ACHN (cell line): ENCODE results near the gene HSF2BP.
"Not testable (repeated sequence)": the region's sequence is repeated elsewhere in the genome, so short reads cannot be mapped to it uniquely, and the experiment has no call there.

Experiments
- DNase-seq: peaks from one replicate; pipeline ENCODE4 v3.0.0-alpha.2; 2015
- in situ Hi-C: cut with HindIII; loops from 2 replicates; pipeline ENCODE4 v1.10.0; 2017; ENCODE audit warnings: low sequenced_read_pairs, low pct_ligation_motif_present, low pct_unique_long_range_greater_than_20kb

The HSF2BP gene

DNA sequence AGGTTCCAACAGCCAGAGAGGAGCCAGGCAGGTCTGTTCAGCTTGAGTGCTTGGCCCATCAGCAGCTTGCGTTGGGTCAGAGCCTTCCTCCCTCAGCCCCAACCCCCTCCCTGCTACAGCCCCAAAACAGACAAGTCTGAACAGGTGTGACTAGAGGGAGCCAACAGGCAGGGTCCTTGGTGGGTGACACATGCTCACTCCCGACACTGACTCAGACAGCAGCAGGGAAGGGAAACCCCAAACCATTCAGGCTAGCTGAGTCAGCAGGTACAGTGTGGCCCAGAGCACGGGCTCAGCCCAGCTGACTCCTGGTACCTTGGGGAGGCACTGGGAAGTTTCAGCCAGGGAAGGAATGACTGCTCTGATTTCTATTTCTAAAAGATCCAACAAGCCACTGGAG, 148.6 kb downstream of the HSF2BP start:
- DNase-seq, in situ Hi-C loops: not testable (repeated sequence)

DNA sequence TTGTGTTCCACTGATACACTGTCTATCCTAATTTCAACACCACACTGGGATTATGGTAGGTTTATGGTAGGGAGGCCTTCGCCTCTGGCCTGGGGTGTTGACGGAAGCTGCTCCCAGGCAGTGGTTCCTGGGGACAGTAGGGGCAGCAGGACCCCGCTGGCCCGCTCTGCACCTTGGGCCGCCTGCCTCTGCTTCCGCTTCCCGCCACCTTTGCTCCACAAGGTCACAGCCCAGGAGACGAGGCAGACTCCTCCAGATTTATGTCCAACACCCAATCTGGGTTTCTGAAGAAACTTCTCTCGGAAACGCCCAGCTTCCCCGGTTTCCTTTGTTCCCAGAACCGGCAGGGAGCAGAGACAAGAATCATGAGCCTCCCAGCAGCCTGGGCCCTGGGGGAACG, 155.4 kb downstream of the HSF2BP start:
- in situ Hi-C loops, DNase-seq: not testable (repeated sequence)

DNA sequence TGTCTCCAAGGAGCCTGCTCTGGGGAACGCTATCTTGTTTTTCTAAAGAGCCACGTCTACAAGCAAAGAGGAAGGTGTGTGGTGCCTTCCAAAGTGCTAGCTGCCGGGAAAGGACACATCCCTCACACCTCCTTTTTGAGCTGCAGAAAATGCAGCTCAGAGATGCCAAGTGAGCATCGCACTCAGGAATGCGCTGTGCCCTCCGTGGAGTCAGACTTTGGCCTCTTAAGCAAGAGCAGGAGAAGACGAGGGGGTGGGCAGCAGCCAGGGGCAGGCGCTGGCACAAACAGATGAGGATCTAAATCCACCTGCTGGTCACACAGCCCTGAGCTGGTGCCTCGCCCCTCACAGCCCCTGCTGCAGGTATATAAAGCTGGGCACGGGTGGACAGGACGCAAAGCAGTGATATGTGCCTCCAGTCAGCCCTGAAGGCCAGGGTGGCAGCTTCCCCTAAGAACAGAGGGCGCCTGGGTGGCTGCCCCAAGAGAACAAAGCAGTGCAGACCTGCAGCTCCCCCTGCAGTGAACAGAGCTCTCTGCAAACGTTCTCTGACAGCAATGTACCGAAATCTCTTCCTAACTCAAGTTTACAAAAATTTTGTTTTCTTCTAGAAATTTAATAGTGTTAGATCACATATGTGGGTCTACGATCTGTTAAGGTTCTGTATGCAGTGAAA, 156.1 kb downstream of the HSF2BP start:
- in situ Hi-C loops, result not testable (repeated sequence)

DNA sequence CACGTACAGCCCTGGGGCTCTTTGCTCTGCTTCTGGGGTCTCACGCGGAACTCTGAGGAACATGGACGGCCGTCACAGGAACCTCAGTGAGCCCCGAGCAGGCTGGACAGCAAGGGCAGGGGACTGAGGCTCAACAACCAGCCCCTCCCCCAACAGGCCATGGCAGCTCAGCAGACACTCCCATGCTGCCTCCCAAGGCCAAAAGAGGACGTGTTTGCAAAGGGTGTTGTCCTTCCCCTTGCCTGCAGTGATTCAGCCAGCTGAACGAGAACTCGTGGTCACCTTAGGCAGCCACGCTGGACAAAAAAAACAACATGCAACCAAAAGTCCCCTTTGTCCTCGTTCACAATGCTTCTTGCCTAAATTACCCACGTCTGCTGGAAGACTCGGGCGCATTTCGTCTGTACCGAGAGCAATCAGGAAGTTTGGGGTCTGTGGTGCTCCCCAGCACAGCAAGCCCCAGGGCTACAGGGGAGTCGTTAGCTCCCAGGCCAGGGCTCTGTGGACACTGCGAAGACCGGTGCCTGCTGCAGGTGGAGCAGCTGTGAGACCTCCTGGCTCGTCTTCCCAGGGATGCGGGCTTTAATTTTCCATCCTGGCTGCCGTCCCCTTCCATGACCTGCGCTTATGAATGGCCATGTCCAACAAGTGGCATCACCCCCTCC, 156.7 kb downstream of the HSF2BP start:
- in situ Hi-C loops, DNase-seq: not testable (repeated sequence)

More for the DNA sequence above, 156.1 kb downstream of the HSF2BP start:
- DNase-seq, result not testable (repeated sequence)

DNA sequence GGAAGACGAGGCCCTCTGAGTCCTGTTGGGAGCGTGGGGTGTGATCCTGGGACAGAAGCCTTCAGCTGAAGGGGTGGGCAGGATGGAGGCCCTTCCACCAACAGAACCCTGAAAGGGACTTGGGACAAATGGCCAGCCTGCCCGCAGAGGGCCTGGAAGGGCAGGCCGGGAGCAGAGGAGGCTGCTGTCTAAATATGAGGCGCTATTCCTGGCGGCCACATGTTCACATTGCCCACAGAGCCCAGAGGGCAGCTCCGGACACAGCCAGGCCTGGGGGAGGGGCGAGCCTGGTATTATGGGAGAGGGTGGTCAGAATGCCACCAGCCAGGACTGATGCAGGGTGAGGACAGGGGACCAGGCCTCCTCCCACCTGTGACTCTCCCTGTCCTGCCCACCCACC, 160.4 kb downstream of the HSF2BP start:
- in situ Hi-C loops, result not testable (repeated sequence)

DNA sequence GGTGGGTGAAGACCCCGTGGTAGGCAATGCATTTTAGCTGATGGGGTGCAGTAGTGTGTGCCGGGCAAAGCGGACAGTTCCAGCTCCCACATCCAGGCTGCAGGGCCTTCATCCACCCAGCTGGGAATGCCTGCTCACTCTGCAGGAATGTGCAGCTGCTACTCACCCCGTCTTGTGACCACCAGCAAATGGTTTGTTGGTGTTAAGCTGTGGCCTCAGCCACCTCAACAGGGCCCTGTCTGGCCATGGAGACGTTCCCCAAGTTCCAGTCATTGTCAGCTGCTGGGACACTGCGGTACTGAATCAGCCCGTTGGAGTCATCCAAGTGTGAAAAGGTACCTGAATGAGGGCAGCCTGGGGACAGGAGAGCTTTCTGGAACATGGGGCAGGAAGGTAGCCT, 161.2 kb downstream of the HSF2BP start:
- in situ Hi-C loops, DNase-seq: not testable (repeated sequence)

More for the DNA sequence above, 160.4 kb downstream of the HSF2BP start:
- DNase-seq, result not testable (repeated sequence)

DNA sequence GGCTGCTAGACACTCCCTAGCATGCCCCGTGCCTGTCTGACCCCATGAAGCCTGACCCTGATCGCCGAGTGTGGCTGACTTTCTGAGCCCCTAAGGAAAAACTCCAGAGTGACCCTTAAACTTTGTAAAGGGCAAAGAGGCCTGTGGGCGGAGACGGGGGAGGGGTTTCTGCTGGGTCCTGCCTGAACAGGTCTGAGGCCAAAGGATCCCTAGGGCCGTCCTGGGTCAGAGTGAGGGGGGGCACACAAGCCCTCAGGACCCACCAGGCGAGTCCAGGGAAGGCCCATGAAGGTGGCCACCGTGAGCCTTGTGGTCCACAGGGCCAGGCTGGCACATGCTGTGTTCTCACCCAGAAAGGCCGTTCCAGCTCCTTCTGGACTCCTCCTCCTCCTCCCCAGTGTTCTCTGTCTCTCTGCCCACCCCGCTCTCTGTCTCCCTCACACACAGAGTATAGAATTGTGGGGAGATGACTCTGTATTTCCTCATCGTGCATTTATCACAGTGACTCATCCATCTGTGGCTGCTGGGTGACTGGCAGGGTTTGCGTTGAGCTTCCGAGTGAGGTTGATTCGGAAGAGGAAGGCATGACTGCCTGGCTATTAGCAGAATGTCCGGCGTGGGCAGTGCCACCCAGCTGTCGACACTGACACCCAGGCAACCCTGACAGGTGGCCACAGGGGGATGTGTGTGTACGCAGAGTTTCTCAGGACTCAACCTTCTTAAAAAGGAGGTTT, 164.8 kb downstream of the HSF2BP start:
- in situ Hi-C loops, DNase-seq: not testable (repeated sequence)

DNA sequence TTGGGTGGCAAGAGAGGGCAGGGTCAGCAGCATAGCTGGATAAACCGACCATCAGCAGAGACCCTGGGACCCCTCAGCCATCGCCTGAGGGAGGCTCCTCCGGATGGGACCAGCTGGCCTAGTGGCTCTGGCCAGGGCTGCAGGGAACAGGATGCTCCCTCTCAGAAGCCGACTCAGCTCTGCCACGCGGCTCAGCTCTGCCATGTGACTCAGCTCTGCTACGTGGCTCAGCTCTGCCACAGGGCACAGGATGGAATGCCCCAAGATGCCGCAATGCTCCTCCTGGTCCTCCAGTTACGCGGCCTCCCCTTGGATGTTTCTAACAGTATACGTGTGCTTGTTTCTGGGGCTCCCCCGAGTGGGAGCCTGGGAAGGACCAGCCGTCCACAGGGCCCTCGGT, 165.8 kb downstream of the HSF2BP start:
- in situ Hi-C loops, DNase-seq: not testable (repeated sequence)

DNA sequence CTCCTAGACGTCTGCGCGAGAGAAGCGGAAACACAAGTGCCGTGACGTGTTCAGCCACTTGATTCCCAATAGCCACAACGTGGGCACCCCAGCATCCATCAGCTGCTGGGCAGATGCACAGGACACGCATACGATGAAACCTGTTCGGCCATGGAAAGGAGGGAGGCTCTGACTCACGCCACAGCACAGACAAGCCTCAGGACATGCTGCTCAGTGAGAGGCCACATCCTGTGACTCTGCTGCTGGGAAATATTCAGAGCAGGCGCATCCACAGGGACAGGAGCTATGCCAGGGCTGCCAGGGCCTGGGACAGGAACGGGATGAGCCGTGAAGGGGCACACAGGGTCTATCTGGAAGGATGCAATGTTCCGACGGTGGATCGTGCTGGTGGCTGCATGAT, 171.1 kb downstream of the HSF2BP start:
- in situ Hi-C loops, DNase-seq: not testable (repeated sequence)

DNA sequence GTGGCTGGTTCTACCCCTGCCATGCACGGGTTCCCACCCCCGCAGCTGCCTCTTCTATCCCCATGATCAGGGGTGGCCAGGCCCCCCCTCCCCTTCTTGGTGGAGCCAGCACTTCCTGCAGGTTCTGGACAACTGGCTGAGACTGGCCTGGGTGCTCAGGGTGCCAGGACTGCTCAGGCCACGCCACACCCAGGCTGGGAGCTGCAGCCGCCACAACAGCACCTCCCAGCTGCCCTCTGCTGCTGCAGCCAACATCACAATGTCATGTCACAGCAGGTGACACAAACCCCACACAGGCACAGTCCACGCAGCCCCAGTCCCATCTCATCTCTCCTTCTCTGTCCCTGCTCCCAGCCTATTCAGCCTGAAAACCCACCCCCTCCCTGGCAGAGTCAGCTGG, 173.2 kb downstream of the HSF2BP start:
- in situ Hi-C loops, DNase-seq: not testable (repeated sequence)

DNA sequence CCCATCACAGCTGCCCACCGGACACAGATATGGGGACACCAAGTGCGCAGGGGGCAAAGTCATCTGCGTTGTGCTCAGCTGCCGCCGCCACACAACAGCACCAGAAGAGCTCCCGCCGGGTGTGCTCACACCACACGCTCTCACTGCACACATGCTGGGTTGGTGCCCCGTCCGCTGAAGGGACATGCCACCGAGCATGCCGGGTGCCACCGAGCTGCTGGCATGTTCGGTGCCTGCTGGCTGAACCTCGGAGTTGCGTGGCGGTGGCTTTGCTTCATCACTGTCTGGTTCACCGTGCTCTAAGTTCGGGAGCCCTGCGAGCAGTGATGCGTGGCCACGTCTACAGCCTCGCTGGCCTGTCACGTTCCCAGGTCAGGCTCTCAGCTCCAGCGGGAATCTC, 174.3 kb downstream of the HSF2BP start:
- in situ Hi-C loops, DNase-seq: not testable (repeated sequence)

DNA sequence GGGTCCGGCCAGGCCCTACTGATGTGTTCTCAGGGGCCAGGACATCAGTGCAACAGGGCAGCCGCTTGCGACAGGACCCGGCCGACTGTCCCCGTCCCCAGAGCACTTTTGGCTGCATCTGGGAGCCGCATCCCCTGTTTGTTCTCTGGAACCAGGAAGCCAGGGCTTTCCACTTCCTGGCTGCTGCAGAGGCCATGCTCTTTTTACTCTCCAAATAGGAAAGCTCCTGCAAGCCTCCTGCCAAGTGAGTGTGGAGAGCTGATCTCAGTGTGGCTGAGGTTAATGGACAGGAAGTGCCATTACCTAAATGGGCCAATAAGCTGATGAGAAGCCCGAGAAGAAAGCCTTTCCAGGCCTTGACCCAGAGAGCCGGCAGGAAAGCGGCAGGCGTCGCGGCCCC, 180.1 kb downstream of the HSF2BP start:
- in situ Hi-C loops, DNase-seq: not testable (repeated sequence)
